PC-9 (cell line): ENCODE data around the gene MYO7B. TPM values are rescaled to one million over a fixed set of nuclear protein-coding genes. Genes with fewer than 3 reads are reported as not detected.

Source experiments
- BruUV-seq: library from RNA; stranded (reverse); fragments of 400-500 nt; replicated peaks from 2 replicates; lab custom pipeline; 2021; lab: Mats Ljungman, UMichigan
- CTCF ChIA-PET: fragments of 300-600 bp; sonication (Branson Sonifier 250); formaldehyde crosslinking; loops from one replicate; lab custom pipeline; 2022; ENCODE audit warnings: antibody characterized with exemption; lab: Charles Lee
- POLR2A ChIA-PET: fragments of 300-600 bp; sonication (Branson Sonifier 250); formaldehyde crosslinking; loops from one replicate; lab custom pipeline; 2022; ENCODE audit warnings: antibody characterized with exemption; ENCODE audit not compliant: unreplicated experiment; lab: Charles Lee
- DNase-seq, 2 experiments: peaks; one replicate each; pipeline versions ENCODE4 v3.0.0 to v3.0.0-alpha.2; 2015 to 2022; ENCODE audit warnings: mixed read lengths in 1 of 2
- H2AFZ ChIP-seq: fragments of 200-600 bp; sonication (generic); 2 replicates; pipeline ENCODE4 v1.8.1; 2017; ENCODE audit warnings: antibody characterized with exemption
- H3F3A ChIP-seq: fragments of 200-600 bp; sonication (generic); 2 replicates; pipeline ENCODE4 v1.8.1; 2017; ENCODE audit warnings: antibody characterized with exemption, mild to moderate bottlenecking, low read depth; ENCODE audit not compliant: insufficient read depth
- H3K27ac ChIP-seq: fragments of 200-600 bp; sonication (generic); 2 replicates; pipeline ENCODE4 v1.6.1; 2016; ENCODE audit warnings: mixed run types
- H3K27me3 ChIP-seq: fragments of 200-600 bp; sonication (generic); 2 replicates; pipeline ENCODE4 v1.6.1; 2016; ENCODE audit warnings: low read depth, mixed run types; ENCODE audit not compliant: insufficient read depth
- H3K36me3 ChIP-seq: fragments of 200-600 bp; sonication (generic); 2 replicates; pipeline ENCODE4 v1.6.1; 2016; ENCODE audit warnings: low read depth, mixed run types
- H3K4me1 ChIP-seq: fragments of 200-600 bp; sonication (generic); replicated peaks from 2 replicates; pipeline ENCODE4 v1.6.1; 2016; ENCODE audit warnings: mixed run types; ENCODE audit not compliant: insufficient read depth
- H3K4me2 ChIP-seq: fragments of 200-600 bp; sonication (generic); 2 replicates; pipeline ENCODE4 v1.6.1; 2017; ENCODE audit warnings: mixed run types
- H3K4me3 ChIP-seq: fragments of 200-600 bp; sonication (generic); 2 replicates; pipeline ENCODE4 v1.6.1; 2016; ENCODE audit warnings: mixed run types
- H3K79me2 ChIP-seq: fragments of 200-600 bp; sonication (generic); 2 replicates; pipeline ENCODE4 v1.6.1; 2017; ENCODE audit warnings: low read depth, mixed run types
- H3K9me2 ChIP-seq: fragments of 200-600 bp; sonication (generic); 2 replicates; pipeline ENCODE4 v1.8.1; 2017; ENCODE audit warnings: mild to moderate bottlenecking; ENCODE audit not compliant: insufficient read depth
- H3K9me3 ChIP-seq: fragments of 200-600 bp; sonication (generic); 2 replicates; pipeline ENCODE4 v1.8.1; 2016; ENCODE audit warnings: low read depth; ENCODE audit not compliant: insufficient read depth
- H4K20me1 ChIP-seq: fragments of 200-600 bp; sonication (generic); 2 replicates; pipeline ENCODE4 v1.8.1; 2017; ENCODE audit not compliant: insufficient read depth
- EZH2 ChIP-seq: fragments of 200-600 bp; sonication (generic); IDR thresholded peaks from 2 replicates; pipeline ENCODE4 v1.8.0; 2017; ENCODE audit warnings: antibody characterized with exemption, low read depth
- intact Hi-C: fragments of 100-400 bp; cut with micrococcal nuclease; formaldehyde crosslinking; loops from one replicate; pipeline ENCODE4 v1.10.0; 2022; ENCODE audit not compliant: unreplicated experiment
- total RNA-seq: library from RNA; stranded (reverse); gene quantifications from 2 replicates; pipeline ENCODE4 v1.2.3, GENCODE V29; 2021
- TF ChIP-seq, protein P1 (sequence below): fragments of 200-600 bp; sonication (generic); conservative IDR thresholded peaks from 2 replicates; pipeline ENCODE4 v1.6.1; 2017; ENCODE audit warnings: mixed run types, antibody characterized with exemption, mild to moderate bottlenecking, moderate library complexity

Gene MYO7B
- total RNA-seq, 1 experiment from 2014 or later: not detected

DNA sequence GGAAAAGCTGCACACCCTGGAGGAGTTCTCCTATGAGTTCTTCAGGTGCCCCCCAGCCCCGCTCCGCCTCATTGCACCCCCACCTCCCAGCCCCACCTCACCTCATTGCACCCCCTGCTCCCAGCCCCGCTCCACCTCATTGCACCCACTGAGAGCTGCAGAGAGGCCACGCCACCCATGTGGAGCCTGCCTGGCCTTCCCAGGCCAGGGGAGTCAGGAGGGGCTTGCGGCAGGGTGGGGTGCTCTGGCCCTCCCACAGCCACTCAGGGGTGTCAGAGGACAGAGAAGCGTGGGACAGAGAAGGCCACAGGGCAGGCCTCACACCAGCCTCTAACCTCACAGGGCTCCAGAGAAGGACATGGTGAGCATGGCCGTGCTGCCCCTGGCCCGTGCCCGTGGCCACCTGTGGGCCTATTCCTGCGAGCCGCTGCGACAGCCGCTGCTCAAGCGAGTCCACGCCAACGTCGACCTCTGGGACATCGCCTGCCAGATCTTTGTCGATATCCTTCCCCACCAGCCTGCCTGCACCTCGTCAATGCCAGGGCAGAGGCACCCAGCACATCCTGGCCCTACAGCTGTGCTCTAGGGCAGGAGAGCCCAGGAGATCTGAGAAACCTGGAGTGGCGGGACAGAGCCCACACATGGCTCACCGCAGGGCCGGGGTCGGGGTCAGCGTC is 95.5 kb downstream of the MYO7B start:
- 0 out of 2 replicates have a peak, but pooled peaks cover 9% of the 10 kb centered on the region for H3K27me3 ChIP-seq
- DNase-seq: no peak
- no peak overlapping the region for H3K4me3 ChIP-seq
- H3K4me1 ChIP-seq: peaks cover 8% of the 10 kb centered on the region; the same call in 1 of the 2 replicates
- BruUV-seq: no TSS peak
- H3K27ac ChIP-seq: no peak overlapping the region
- no peaks in the 10 kb centered on the region for H3K9me3 ChIP-seq
- intact Hi-C loops: no loop called here
- POLR2A ChIA-PET: no interaction called here
- no peaks in the 10 kb centered on the region for H3K36me3 ChIP-seq
- no peak overlapping the region for H3K4me2 ChIP-seq
- H3K79me2 ChIP-seq: no peaks in the 10 kb centered on the region
- H3F3A ChIP-seq: no peaks in the 10 kb centered on the region
- CTCF ChIA-PET: no interaction called here
- H2AFZ ChIP-seq: no peak overlapping the region
- no peaks in the 10 kb centered on the region for H4K20me1 ChIP-seq
- H3K9me2 ChIP-seq: no peaks in the 10 kb centered on the region
- TF ChIP-seq, protein P1, sequence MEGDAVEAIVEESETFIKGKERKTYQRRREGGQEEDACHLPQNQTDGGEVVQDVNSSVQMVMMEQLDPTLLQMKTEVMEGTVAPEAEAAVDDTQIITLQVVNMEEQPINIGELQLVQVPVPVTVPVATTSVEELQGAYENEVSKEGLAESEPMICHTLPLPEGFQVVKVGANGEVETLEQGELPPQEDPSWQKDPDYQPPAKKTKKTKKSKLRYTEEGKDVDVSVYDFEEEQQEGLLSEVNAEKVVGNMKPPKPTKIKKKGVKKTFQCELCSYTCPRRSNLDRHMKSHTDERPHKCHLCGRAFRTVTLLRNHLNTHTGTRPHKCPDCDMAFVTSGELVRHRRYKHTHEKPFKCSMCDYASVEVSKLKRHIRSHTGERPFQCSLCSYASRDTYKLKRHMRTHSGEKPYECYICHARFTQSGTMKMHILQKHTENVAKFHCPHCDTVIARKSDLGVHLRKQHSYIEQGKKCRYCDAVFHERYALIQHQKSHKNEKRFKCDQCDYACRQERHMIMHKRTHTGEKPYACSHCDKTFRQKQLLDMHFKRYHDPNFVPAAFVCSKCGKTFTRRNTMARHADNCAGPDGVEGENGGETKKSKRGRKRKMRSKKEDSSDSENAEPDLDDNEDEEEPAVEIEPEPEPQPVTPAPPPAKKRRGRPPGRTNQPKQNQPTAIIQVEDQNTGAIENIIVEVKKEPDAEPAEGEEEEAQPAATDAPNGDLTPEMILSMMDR: no peak
- no peak for TF ChIP-seq EZH2

DNA sequence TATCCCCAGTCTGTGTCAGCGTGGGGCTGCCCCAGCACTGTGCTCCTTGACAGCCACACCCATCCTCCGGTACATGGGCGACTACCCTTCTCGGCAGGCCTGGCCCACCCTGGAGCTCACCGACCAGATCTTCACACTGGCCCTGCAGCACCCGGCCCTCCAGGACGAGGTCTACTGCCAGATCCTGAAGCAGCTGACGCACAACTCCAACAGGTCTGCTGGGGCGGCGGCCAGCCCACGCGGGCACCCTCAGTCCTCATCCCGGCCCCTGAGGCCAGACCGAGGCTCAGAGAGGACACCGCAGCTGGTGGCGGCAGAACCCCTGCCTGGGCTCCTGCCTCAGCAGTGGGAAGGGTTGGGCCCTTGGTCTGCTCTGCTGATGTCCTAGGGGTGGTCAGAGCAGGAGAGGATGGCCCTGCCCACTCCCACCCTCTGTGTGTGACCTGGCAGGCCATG is 96.1 kb downstream of the MYO7B start:
- no peaks in the 10 kb centered on the region for H3K9me2 ChIP-seq
- no peaks in the 10 kb centered on the region for H3K9me3 ChIP-seq
- H3K4me2 ChIP-seq: no peak overlapping the region
- H3F3A ChIP-seq: no peaks in the 10 kb centered on the region
- ChIA-PET POLR2A (no interaction called here), CTCF (no interaction called here)
- no peaks in the 10 kb centered on the region for H3K36me3 ChIP-seq
- no peak overlapping the region for H3K4me3 ChIP-seq
- H2AFZ ChIP-seq: no peak overlapping the region
- no peak overlapping the region for H3K27ac ChIP-seq
- no peak for DNase-seq
- intact Hi-C loops: no loop called here
- no peaks in the 10 kb centered on the region for H3K79me2 ChIP-seq
- H4K20me1 ChIP-seq: no peaks in the 10 kb centered on the region
- no TSS peak for BruUV-seq
- TF ChIP-seq, protein P1: no peak
- 0 out of 2 replicates have a peak, but pooled peaks cover 7% of the 10 kb centered on the region for H3K27me3 ChIP-seq
- peaks cover 9% of the 10 kb centered on the region; the same call in 1 of the 2 replicates for H3K4me1 ChIP-seq

DNA sequence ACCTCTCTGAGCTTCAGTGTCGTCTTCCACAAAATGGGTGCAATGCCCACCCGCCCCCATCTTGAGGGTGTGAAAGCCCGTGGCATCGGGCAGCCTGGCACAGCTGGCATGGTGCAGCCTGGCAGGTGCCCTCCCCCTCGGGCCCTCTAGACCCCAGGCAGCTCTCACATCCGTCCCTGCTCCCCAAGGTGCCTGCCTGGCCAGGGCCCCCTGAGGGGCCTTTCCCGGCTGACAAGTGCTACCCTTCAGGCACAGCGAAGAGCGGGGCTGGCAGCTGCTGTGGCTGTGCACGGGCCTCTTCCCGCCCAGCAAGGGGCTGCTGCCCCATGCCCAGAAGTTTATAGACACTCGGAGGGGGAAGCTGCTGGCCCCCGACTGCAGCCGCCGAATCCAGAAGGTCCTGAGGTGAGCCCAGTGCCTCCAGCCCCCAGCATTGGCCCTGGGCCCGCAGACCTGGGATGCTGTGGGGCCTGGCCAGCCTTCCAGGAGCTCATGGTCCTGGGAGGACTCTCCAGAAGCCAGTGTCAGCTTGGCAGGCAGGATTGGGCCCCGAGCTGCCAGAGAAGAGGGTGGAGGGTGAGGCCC is 96.6 kb downstream of the MYO7B start:
- no peak overlapping the region for H3K4me2 ChIP-seq
- CTCF ChIA-PET: no interaction called here
- H3K4me1 ChIP-seq: peaks cover 14% of the 10 kb centered on the region
- POLR2A ChIA-PET: no interaction called here
- no TSS peak for BruUV-seq
- no peak for DNase-seq
- H4K20me1 ChIP-seq: no peaks in the 10 kb centered on the region
- H3K9me2 ChIP-seq: no peaks in the 10 kb centered on the region
- no peaks in the 10 kb centered on the region for H3K79me2 ChIP-seq
- H3K4me3 ChIP-seq: no peak overlapping the region
- 0 out of 2 replicates have a peak, but pooled peaks cover 2% of the 10 kb centered on the region for H3K27me3 ChIP-seq
- peaks cover under 1% of the 10 kb centered on the region; the same call in 1 of the 2 replicates for H3F3A ChIP-seq
- intact Hi-C loops: no loop called here
- no peaks in the 10 kb centered on the region for H3K36me3 ChIP-seq
- H2AFZ ChIP-seq: no peak overlapping the region
- TF ChIP-seq EZH2: no peak
- TF ChIP-seq, protein P1: no peak
- no peaks in the 10 kb centered on the region for H3K9me3 ChIP-seq
- no peak overlapping the region for H3K27ac ChIP-seq
